ENCODE data around the gene POLE.

POLE gene

DNA sequence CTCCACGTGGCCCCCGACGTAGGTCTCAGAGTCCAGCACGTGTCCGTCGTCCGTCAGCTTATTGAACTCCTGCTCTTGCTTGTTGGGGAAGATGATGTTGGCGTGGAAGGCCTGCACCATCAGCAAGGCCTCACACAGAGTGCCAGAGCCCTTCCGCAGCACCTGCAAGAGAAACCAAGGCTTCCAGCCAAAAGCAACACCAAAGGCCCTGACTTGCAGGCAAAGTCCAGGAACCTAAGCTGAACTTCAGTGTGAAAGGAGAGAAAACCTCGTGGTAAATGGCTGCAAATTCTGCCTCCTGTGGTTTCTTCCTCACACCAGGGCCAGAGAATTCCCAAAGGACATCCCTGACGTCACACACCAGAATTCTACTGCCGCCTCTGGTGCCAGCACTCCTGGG, 14.5 kb downstream of the POLE start:
- TF ChIP-seq TAF1 (IDR thresholded peaks at IDR 0.05; ENCODE audit: low read depth) (no peak), EGR1 (IDR thresholded peaks at IDR 0.05) (no peak), TEAD4 (IDR thresholded peaks at IDR 0.05) (no peak), EP300 (IDR thresholded peaks at IDR 0.05; ENCODE audit: borderline replicate concordance) (no peak), CEBPB (IDR thresholded peaks at IDR 0.05) (no peak), TCF12 (IDR thresholded peaks at IDR 0.05; ENCODE audit: low read depth) (no peak), ZBTB7A (IDR thresholded peaks at IDR 0.05; ENCODE audit: low read depth) (no peak), YY1 (IDR thresholded peaks at IDR 0.05; ENCODE audit: low read depth) (no peak)
- TF ChIP-seq, protein P1, sequence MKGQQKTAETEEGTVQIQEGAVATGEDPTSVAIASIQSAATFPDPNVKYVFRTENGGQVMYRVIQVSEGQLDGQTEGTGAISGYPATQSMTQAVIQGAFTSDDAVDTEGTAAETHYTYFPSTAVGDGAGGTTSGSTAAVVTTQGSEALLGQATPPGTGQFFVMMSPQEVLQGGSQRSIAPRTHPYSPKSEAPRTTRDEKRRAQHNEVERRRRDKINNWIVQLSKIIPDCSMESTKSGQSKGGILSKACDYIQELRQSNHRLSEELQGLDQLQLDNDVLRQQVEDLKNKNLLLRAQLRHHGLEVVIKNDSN (IDR thresholded peaks at IDR 0.05): no peak

DNA sequence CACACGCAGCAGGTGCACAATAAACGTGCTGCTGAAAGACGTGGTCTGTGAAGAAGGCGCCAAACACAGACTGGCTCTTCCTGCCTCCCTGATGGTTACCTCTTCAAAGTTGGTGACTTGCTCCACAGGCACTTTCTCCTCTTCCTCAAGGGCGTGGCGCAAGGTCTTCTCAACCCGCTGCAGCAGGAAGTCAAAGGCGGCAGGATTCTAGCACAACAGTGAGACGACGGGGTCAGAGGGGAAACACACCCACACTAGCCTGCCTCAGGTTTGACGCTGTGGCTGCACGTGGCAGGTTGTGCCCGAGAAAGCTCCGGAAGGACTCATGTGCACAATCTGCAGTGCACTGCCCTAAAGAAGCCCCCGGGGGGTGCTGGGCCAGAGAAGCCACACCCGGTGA, 15.0 kb downstream of the POLE start:
- TF ChIP-seq EP300 (IDR thresholded peaks at IDR 0.05; ENCODE audit: borderline replicate concordance) (no peak), TEAD4 (IDR thresholded peaks at IDR 0.05) (no peak), FOXM1 (IDR thresholded peaks at IDR 0.05; ENCODE audit: borderline replicate concordance, low read depth) (no peak), TCF12 (IDR thresholded peaks at IDR 0.05; ENCODE audit: low read depth) (no peak), TAF1 (IDR thresholded peaks at IDR 0.05; ENCODE audit: low read depth) (no peak), NFIC (IDR thresholded peaks at IDR 0.05) (no peak), ZBTB7A (IDR thresholded peaks at IDR 0.05; ENCODE audit: low read depth) (no peak), RAD21 (IDR thresholded peaks at IDR 0.05; ENCODE audit: low read depth) (no peak), EGR1 (IDR thresholded peaks at IDR 0.05) (no peak), CEBPB (IDR thresholded peaks at IDR 0.05) (no peak)
- TF ChIP-seq, protein P1 (IDR thresholded peaks at IDR 0.05): no peak
- TF ChIP-seq, protein P2, sequence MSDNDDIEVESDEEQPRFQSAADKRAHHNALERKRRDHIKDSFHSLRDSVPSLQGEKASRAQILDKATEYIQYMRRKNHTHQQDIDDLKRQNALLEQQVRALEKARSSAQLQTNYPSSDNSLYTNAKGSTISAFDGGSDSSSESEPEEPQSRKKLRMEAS (IDR thresholded peaks at IDR 0.05): no peak

DNA sequence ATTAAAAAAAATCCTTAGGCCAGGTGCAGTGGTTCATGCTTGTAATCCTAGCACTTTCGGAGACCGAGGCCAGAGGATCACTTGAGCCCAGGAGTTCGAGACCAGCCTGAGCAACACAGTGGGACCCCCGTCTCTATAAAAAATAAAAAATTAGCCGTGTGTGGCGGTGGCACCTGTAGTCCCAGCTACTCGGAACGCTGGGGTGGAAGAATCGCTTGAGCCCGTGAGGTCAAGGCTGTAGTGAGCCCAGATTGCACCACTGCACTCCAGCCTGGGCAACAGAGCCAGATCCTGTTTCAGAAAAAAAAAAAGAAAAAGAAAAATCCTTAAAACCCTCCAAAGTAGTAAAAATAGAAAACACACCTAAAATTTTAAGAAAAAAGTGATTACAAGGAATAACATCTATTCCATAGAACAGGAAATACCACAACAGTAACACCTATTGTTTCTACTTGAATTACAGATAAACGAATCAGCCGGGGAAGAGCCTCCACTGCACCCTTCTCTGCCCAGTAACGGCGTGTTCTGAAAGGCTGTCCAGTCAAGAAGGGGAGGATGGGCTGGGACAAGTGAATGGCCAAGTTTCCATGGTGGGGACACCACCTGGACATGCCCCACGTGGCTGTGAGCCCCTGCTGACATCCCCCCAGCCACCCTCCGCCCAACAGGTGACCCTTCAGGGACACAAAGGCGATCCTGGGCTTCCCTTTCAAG, 17.8 kb downstream of the POLE start:
- TF ChIP-seq, protein P1 (IDR thresholded peaks at IDR 0.05): no peak
- no peak for TF ChIP-seq EP300 (IDR thresholded peaks at IDR 0.05; ENCODE audit: borderline replicate concordance)
- no peak for TF ChIP-seq TCF12 (IDR thresholded peaks at IDR 0.05; ENCODE audit: low read depth)
- TF ChIP-seq TEAD4 (IDR thresholded peaks at IDR 0.05): no peak
- no peak for TF ChIP-seq TAF1 (IDR thresholded peaks at IDR 0.05; ENCODE audit: low read depth)
- no peak for TF ChIP-seq RAD21 (IDR thresholded peaks at IDR 0.05; ENCODE audit: low read depth)
- TF ChIP-seq, protein P3, sequence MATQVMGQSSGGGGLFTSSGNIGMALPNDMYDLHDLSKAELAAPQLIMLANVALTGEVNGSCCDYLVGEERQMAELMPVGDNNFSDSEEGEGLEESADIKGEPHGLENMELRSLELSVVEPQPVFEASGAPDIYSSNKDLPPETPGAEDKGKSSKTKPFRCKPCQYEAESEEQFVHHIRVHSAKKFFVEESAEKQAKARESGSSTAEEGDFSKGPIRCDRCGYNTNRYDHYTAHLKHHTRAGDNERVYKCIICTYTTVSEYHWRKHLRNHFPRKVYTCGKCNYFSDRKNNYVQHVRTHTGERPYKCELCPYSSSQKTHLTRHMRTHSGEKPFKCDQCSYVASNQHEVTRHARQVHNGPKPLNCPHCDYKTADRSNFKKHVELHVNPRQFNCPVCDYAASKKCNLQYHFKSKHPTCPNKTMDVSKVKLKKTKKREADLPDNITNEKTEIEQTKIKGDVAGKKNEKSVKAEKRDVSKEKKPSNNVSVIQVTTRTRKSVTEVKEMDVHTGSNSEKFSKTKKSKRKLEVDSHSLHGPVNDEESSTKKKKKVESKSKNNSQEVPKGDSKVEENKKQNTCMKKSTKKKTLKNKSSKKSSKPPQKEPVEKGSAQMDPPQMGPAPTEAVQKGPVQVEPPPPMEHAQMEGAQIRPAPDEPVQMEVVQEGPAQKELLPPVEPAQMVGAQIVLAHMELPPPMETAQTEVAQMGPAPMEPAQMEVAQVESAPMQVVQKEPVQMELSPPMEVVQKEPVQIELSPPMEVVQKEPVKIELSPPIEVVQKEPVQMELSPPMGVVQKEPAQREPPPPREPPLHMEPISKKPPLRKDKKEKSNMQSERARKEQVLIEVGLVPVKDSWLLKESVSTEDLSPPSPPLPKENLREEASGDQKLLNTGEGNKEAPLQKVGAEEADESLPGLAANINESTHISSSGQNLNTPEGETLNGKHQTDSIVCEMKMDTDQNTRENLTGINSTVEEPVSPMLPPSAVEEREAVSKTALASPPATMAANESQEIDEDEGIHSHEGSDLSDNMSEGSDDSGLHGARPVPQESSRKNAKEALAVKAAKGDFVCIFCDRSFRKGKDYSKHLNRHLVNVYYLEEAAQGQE (IDR thresholded peaks at IDR 0.05; ENCODE audit: low read depth): no peak
- no peak for TF ChIP-seq EGR1 (IDR thresholded peaks at IDR 0.05)
- TF ChIP-seq FOXM1 (IDR thresholded peaks at IDR 0.05; ENCODE audit: borderline replicate concordance, low read depth): no peak
- TF ChIP-seq YY1 (IDR thresholded peaks at IDR 0.05; ENCODE audit: low read depth): no peak
- TF ChIP-seq ZBTB7A (IDR thresholded peaks at IDR 0.05; ENCODE audit: low read depth): no peak
- TF ChIP-seq CEBPB (IDR thresholded peaks at IDR 0.05): no peak
- TF ChIP-seq, protein P2 (IDR thresholded peaks at IDR 0.05): no peak
- no peak for TF ChIP-seq CREB1 (IDR thresholded peaks at IDR 0.05; ENCODE audit: low read depth)
- no peak for TF ChIP-seq NFIC (IDR thresholded peaks at IDR 0.05)

DNA sequence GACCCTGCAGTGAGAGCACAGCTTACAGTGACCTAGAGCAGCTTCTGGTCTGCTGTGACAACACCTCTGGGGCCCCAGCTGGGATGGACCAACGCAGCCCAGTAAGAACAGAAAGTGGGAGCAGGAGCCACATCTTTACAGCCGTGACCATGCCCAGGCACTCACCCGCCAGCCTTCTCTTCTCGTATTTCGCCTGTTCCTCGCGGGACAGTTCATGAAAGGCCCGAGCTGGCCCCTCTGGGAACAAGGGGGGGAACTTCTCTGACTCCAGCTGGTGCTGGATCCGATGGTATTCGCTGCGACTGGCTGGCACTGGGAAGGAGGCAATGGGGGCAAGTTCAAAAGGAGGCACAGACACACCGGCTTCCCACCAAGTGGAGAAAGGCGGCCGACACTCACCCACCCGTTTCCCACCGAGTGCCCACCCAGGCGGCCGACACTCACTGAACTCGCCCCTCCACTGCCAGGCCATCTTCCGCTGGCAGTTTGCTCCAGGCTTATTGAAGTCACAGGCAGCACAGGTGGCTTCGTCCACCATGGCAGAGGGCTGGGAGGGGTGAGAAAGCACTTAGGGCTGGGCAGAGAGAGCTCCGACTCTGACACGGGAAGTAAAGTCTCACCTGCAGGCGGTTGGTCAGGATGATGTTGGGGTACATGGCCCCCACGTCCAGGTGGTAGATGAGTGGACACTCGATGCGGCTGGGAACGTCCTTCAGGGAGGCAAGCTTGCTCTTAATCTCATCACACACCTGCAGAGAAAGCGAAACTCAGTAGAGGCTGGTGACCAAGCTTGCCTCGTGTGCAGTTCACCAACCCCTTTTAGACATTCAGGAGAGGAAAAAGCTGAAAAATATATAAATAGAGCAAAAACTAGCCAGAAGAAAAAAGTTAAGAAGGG, 18.7 kb downstream of the POLE start:
- TF ChIP-seq FOXM1 (IDR thresholded peaks at IDR 0.05; ENCODE audit: borderline replicate concordance, low read depth) (no peak), EGR1 (IDR thresholded peaks at IDR 0.05) (no peak), NFIC (IDR thresholded peaks at IDR 0.05) (no peak)

DNA sequence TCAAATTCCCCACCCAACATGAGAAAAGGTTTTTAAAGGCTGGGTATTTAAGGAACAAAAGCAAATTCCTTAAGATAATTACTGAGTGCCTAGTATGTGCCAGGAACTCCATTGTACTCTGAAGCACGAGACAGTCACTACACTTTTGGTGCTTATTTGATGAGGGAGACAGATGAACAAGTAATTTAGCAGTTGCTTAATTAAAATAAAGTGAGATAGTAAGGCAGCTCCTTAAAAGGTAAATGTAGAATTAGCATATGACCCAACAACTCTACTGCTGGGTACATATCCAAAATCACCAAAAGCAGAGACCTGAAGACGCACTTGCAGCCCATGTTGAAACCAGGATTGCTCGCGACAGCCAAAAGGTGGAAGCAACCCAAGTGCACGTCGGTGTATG, 21.3 kb downstream of the POLE start:
- TF ChIP-seq TCF12 (IDR thresholded peaks at IDR 0.05; ENCODE audit: low read depth) (no peak), NFIC (IDR thresholded peaks at IDR 0.05) (no peak), RAD21 (IDR thresholded peaks at IDR 0.05; ENCODE audit: low read depth) (no peak)

DNA sequence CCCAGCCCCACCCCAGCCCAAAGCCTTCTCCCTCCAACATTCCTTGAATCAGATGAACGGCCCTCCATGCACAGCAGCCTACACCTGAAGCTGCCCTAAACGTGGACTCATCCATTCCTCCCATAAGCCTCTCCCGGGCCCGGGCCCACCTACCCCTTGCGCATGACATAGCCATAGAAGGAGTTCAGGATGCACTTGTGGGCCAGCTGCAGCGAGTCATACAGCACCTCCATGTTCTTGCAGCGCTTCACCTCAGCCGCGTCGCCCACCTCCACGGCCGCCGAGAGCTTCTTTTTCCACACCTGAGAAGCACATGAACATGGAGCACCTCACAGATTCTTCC, 22.0 kb downstream of the POLE start:
- no peak for TF ChIP-seq TCF12 (IDR thresholded peaks at IDR 0.05; ENCODE audit: low read depth)
- TF ChIP-seq, protein P2 (IDR thresholded peaks at IDR 0.05): no peak
- no peak for TF ChIP-seq YY1 (IDR thresholded peaks at IDR 0.05; ENCODE audit: low read depth)
- TF ChIP-seq EGR1 (IDR thresholded peaks at IDR 0.05): no peak
- TF ChIP-seq TEAD4 (IDR thresholded peaks at IDR 0.05): no peak
- TF ChIP-seq TAF1 (IDR thresholded peaks at IDR 0.05; ENCODE audit: low read depth): no peak
- TF ChIP-seq EP300 (IDR thresholded peaks at IDR 0.05; ENCODE audit: borderline replicate concordance): no peak
- no peak for TF ChIP-seq CEBPB (IDR thresholded peaks at IDR 0.05)
- TF ChIP-seq ZBTB7A (IDR thresholded peaks at IDR 0.05; ENCODE audit: low read depth): no peak
- TF ChIP-seq, protein P1 (IDR thresholded peaks at IDR 0.05): no peak
- no peak for TF ChIP-seq CREB1 (IDR thresholded peaks at IDR 0.05; ENCODE audit: low read depth)
- no peak for TF ChIP-seq FOXM1 (IDR thresholded peaks at IDR 0.05; ENCODE audit: borderline replicate concordance, low read depth)
- TF ChIP-seq, protein P3 (IDR thresholded peaks at IDR 0.05; ENCODE audit: low read depth): no peak

All from Ishikawa (cell line).